GM12891 (cell line): ENCODE results near the gene METRN.

Source experiments
- POLR2A ChIP-seq: IDR thresholded peaks from 2 replicates; pipeline ENCODE4 v1.6.1; 2011; ENCODE audit warnings: low read depth, low read length, control low read depth
- POLR2AphosphoS5 ChIP-seq: IDR thresholded peaks from 2 replicates; pipeline ENCODE4 v1.6.1; 2011; ENCODE audit warnings: low read depth, low read length, control low read depth

DNA sequence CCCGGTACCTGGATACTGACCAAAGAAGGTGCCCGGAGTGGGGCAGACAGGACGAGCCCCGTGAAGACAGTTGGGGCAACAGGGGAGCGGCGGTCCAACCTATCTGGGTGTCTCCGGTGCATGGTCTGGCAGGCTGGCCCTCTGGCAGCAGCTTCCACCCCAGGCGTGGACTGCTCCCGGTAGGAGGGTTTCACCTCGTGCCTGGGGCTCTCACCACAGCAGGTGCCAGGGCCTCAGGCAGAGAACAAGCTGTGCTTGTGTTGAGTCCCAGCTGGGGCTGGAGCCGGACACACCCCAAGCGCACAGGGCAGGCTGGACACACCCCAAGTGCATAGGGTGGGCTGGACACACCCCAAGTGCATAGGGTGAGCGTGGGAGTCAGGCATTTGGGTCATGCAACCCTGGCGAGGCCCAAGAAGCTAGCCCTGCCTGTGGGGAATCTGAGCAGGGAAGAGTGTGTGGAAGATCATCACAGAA lies 7.8 kb upstream of the METRN start:
- TF ChIP-seq POLR2A: no peak
- no peak for TF ChIP-seq POLR2AphosphoS5
